Activated T-cell treated with anti-CD3 and anti-CD28 coated beads, Interleukin-2, amount 50 U/mL, for 72 hours (primary cell): ENCODE data around the gene TXLNG. TPM values are rescaled to one million over a fixed set of nuclear protein-coding genes. Genes with fewer than 3 reads are reported as not detected.

ENCODE experiments used
- ATAC-seq, 2 donors: fragments of 150-1000 bp; cut with Tn5 transposase; replicated peaks in 1 of 2; 2 replicates each; pipeline ENCODE4 v1.10.0; 2021; ENCODE audit warnings: moderate library complexity in 2 of 2, mild to moderate bottlenecking in 1 of 2
- DNase-seq, 2 donors: peaks; one replicate each; pipeline ENCODE4 v3.0.0; 2021 to 2022; ENCODE audit warnings: mixed read lengths in 1 of 2
- H3K27ac Mint-ChIP-seq: one replicate; pipeline ENCODE4 v1.8.0; 2022; ENCODE audit warnings: mild to moderate bottlenecking, moderate library complexity, mixed read lengths
- H3K27me3 Mint-ChIP-seq: one replicate; pipeline ENCODE4 v1.8.0; 2022; ENCODE audit warnings: low read depth, mixed read lengths
- H3K36me3 Mint-ChIP-seq, 2 donors: one replicate each; pipeline ENCODE4 v1.8.0; 2022; ENCODE audit warnings: mixed read lengths in 2 of 2, mild to moderate bottlenecking in 1 of 2; ENCODE audit not compliant: insufficient read depth in 2 of 2
- H3K4me1 Mint-ChIP-seq: one replicate; pipeline ENCODE4 v1.8.0; 2022; ENCODE audit warnings: low read depth, mixed read lengths
- H3K4me3 Mint-ChIP-seq, 2 donors: one replicate each; pipeline ENCODE4 v1.8.0; 2022; ENCODE audit warnings: mild to moderate bottlenecking in 2 of 2, mixed read lengths in 2 of 2, moderate library complexity in 2 of 2
- H3K9me3 Mint-ChIP-seq, 2 donors: one replicate each; pipeline ENCODE4 v1.8.0; 2022; ENCODE audit warnings: mixed read lengths in 2 of 2
- total RNA-seq, 2 donors: library from RNA; stranded (reverse); gene quantifications; one replicate each; pipeline ENCODE4 v1.2.3, GENCODE V29; 2022

TXLNG gene
- total RNA-seq, 2 donors from 2014 or later, result 15.3 to 24.6 TPM

GRCh38 chrX:16873106-16873505, 86.8 kb downstream of the TXLNG start:
- Mint-ChIP-seq H3K27me3 (peaks cover 55% of the 10 kb centered on the region), H3K27ac (no peak overlapping the region), H3K36me3 (peaks cover 5 to 13% of the 10 kb centered on the region in 2 donors), H3K4me1 (peaks cover 20% of the 10 kb centered on the region), H3K4me3 (no peak overlapping the region), H3K9me3 (no peaks in the 10 kb centered on the region)
- ATAC-seq (no peak), DNase-seq (no peak)

- H3K27ac Mint-ChIP-seq, result no peak overlapping the region
- peaks cover 65% of the 10 kb centered on the region for H3K27me3 Mint-ChIP-seq
- H3K4me3 Mint-ChIP-seq, result no peak overlapping the region
- H3K36me3 Mint-ChIP-seq, result peaks cover 0 to 3% of the 10 kb centered on the region in 2 donors
- DNase-seq (no peak), ATAC-seq (no peak)
- no peaks in the 10 kb centered on the region for H3K9me3 Mint-ChIP-seq
- H3K4me1 Mint-ChIP-seq, result peaks cover 10% of the 10 kb centered on the region
Measured at GRCh38 chrX:16874458-16875095, 88.3 kb downstream of the TXLNG start.

DNA sequence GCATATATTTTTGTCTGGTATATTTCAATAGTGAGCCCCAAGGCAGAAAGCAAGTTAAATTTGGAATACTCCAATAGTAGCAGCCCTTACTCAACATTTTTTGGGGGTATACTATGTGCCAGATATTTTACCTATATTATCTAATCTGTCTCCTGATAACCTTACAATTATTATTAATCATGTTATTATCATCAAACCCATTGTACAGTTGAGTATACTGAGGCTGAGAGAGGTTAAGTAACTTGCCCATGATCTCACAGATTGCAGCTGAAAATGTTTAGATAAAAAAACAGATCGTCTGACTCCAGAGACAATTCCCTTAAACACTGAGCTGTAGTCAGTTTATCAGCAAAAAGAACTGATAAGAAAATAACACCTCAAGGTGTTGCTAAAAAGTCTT, 90.4 kb downstream of the TXLNG start:
- no peak overlapping the region for H3K4me3 Mint-ChIP-seq
- H3K36me3 Mint-ChIP-seq, result no peaks in the 10 kb centered on the region
- H3K27me3 Mint-ChIP-seq, result peaks cover 68% of the 10 kb centered on the region
- ATAC-seq (no peak), DNase-seq (no peak)
- peaks cover 4% of the 10 kb centered on the region for H3K4me1 Mint-ChIP-seq
- no peaks in the 10 kb centered on the region for H3K9me3 Mint-ChIP-seq
- H3K27ac Mint-ChIP-seq, result no peak overlapping the region

DNA sequence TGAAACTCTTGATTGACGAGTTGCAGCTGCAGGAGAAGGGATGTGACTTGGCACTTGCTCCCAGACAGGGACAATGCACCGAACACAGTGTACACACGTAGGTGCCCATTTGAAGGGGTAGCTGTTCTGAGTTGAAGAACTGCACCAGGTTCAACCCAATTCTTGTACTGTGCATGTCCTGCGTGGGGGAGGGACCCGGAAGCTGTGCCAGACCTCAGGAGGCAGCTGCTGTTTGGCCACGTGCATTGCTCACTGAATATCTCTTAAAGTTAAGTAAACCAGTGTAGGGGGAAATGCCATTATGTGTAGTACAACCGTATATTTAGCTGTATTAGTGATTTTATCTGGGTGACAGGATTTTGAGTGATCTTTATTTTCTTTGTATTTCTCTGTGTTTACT, 95.9 kb downstream of the TXLNG start:
- H3K36me3 Mint-ChIP-seq, result no peaks in the 10 kb centered on the region
- peaks cover 9% of the 10 kb centered on the region for H3K4me1 Mint-ChIP-seq
- peaks cover 40% of the 10 kb centered on the region for H3K27me3 Mint-ChIP-seq
- DNase-seq (peak in 1 of 2 donors; percentile 7), ATAC-seq (peak; percentile 23 to 55)
- H3K4me3 Mint-ChIP-seq, result peak overlapping the region; percentile 68 to 83
- no peak overlapping the region for H3K27ac Mint-ChIP-seq
- no peaks in the 10 kb centered on the region for H3K9me3 Mint-ChIP-seq

- H3K4me3 Mint-ChIP-seq, result peak overlapping the region; percentile 83 to 89
- no peaks in the 10 kb centered on the region for H3K9me3 Mint-ChIP-seq
- peak overlapping the region; percentile 78 for H3K27ac Mint-ChIP-seq
- no peaks in the 10 kb centered on the region for H3K36me3 Mint-ChIP-seq
- peak; percentile 70 to 73 for DNase-seq
- H3K27me3 Mint-ChIP-seq, result peaks cover 35% of the 10 kb centered on the region
- ATAC-seq, result peak; percentile 88
- H3K4me1 Mint-ChIP-seq, result peaks cover 9% of the 10 kb centered on the region
Measured at GRCh38 chrX:16882702-16883486, 96.6 kb downstream of the TXLNG start.

GRCh38 chrX:16883487-16883804, 97.2 kb downstream of the TXLNG start:
- peaks cover 11% of the 10 kb centered on the region for H3K4me1 Mint-ChIP-seq
- no peak overlapping the region for H3K27ac Mint-ChIP-seq
- no peak for DNase-seq
- H3K9me3 Mint-ChIP-seq, result no peaks in the 10 kb centered on the region
- no peaks in the 10 kb centered on the region for H3K36me3 Mint-ChIP-seq
- H3K27me3 Mint-ChIP-seq, result peaks cover 36% of the 10 kb centered on the region
- ATAC-seq, result no peak
- peak overlapping the region in 1 of 2 donors; percentile 89 for H3K4me3 Mint-ChIP-seq

- Mint-ChIP-seq H3K36me3 (no peaks in the 10 kb centered on the region), H3K4me3 (no peak overlapping the region), H3K9me3 (no peaks in the 10 kb centered on the region), H3K27ac (no peak overlapping the region), H3K27me3 (peaks cover 51% of the 10 kb centered on the region), H3K4me1 (peaks cover 23% of the 10 kb centered on the region)
- DNase-seq, result no peak
- no peak for ATAC-seq
Measured at GRCh38 chrX:16885628-16886027, 99.4 kb downstream of the TXLNG start.

GRCh38 chrX:16892504-16893362, 106.5 kb downstream of the TXLNG start:
- Mint-ChIP-seq H3K9me3 (no peaks in the 10 kb centered on the region), H3K27me3 (peaks cover 65% of the 10 kb centered on the region), H3K4me3 (no peak overlapping the region), H3K27ac (no peak overlapping the region), H3K36me3 (no peaks in the 10 kb centered on the region), H3K4me1 (peaks cover 21% of the 10 kb centered on the region)
- ATAC-seq (peak; percentile 51 to 61), DNase-seq (peak; percentile 61 to 64)

Other genes starting within 250 kb of the TXLNG start
- gene S100G, start 136.3 kb upstream of the TXLNG start, total RNA-seq, result not detected
- 1 to 10 TPM; 8.1 to 8.3 TPM for gene CTPS2, start 73.8 kb upstream of the TXLNG start, total RNA-seq
- gene SYAP1, start 66.9 kb upstream of the TXLNG start, total RNA-seq, result 10 to 100 TPM; 15.3 to 20.8 TPM
- 100 to 1,000 TPM; 234 to 265 TPM for gene RBBP7, start 83.9 kb downstream of the TXLNG start, total RNA-seq
- gene REPS2, start 160.2 kb downstream of the TXLNG start, total RNA-seq, result under 1 TPM; 0.39 to 0.67 TPM